Testis (tissue), 2 donors: ENCODE data around the gene FYN.

ENCODE experiments used
- CTCF ChIP-seq, 3 experiments: fragments of 450-650 bp in 2 of 3; fragments of 200-600 bp in 1 of 3; sonication (generic) in 1 of 3; IDR thresholded peaks; one replicate each; pipeline ENCODE4 v1.5.1; 2016 to 2019; ENCODE audit warnings: antibody characterized with exemption in 3 of 3, mild to moderate bottlenecking in 2 of 3, moderate library complexity in 1 of 3
- POLR2A ChIP-seq: fragments of 450-650 bp; IDR thresholded peaks from one replicate; pipeline ENCODE4 v1.6.1; 2017; ENCODE audit warnings: antibody characterized with exemption, mild to moderate bottlenecking, moderate library complexity

- TF ChIP-seq CTCF (IDR thresholded peaks at IDR 0.05) (no peak), POLR2A (no peak)
Measured at GRCh38 chr6:111674413-111674812, 198.8 kb downstream of the FYN start.
